Adrenal gland (tissue), 12 donors: Measurements from ENCODE around the gene RESP18. TPM values are rescaled to one million over a fixed set of nuclear protein-coding genes. Genes with fewer than 3 reads are reported as not detected.

Experiments
- DNase-seq, 7 donors: peaks; one replicate each; pipeline ENCODE4 v3.0.0-alpha.2; 2019 to 2020
- H3K27ac ChIP-seq, 5 donors: fragments of 200-600 bp; sonication (generic) in 4 of 5; 1 replicate in 3 of 5; 2 replicates in 2 of 5; pipeline versions ENCODE4 v1.5.1 to v1.8.0; 2016 to 2020; ENCODE audit warnings: mild to moderate bottlenecking in 1 of 5
- H3K27me3 ChIP-seq: fragments of 200-600 bp; 2 replicates; pipeline ENCODE4 v1.8.0; 2021
- H3K36me3 ChIP-seq, 2 donors: fragments of 200-600 bp; replicated peaks in 1 of 2; 1 replicate in 1 of 2; 2 replicates in 1 of 2; pipeline versions ENCODE4 v1.5.1 to v1.8.0; 2018 to 2022
- H3K4me1 ChIP-seq, 2 donors: fragments of 200-600 bp; replicated peaks in 1 of 2; 1 replicate in 1 of 2; 2 replicates in 1 of 2; pipeline versions ENCODE4 v1.5.1 to v1.8.0; 2018 to 2021
- H3K4me3 ChIP-seq, 4 donors: fragments of 200-600 bp; sonication (generic) in 3 of 4; one replicate each; pipeline ENCODE4 v1.5.1; 2016 to 2018
- H3K9me3 ChIP-seq, 3 donors: fragments of 200-600 bp; sonication (generic) in 1 of 3; replicated peaks in 1 of 3; 1 replicate in 2 of 3; 2 replicates in 1 of 3; pipeline versions ENCODE4 v1.5.1 to v1.8.0; 2016 to 2021
- CTCF ChIP-seq, 6 experiments: fragments of 450-650 bp in 4 of 6; fragments of 200-600 bp in 2 of 6; sonication (generic) in 1 of 6; IDR thresholded peaks; 1 replicate in 5 of 6; 2 replicates in 1 of 6; pipeline versions ENCODE4 v1.5.1 to v1.8.0; 2016 to 2021; ENCODE audit warnings: antibody characterized with exemption in 6 of 6, mild to moderate bottlenecking in 2 of 6, moderate library complexity in 1 of 6
- POLR2A ChIP-seq, 2 donors: fragments of 450-650 bp; IDR thresholded peaks; one replicate each; pipeline ENCODE4 v1.6.1; 2017; ENCODE audit warnings: antibody characterized with exemption in 2 of 2, mild to moderate bottlenecking in 2 of 2, moderate library complexity in 1 of 2
- WGBS, 4 donors: extraction: QIAGEN DNeasy Blood & Tissue Kit in 2 of 4; methylation state at CpG; one replicate each; pipeline versions ENCODE4 v1.1.5 to v1.1.7; 2013 to 2017; 5-methylcytosine and 5-hydroxymethylcytosine counted together
- intact Hi-C, 2 donors: fragments of 100-400 bp; cut with DNase I; formaldehyde crosslinking; loops; one replicate each; pipeline versions ENCODE4 v1.14.1 to v1.15.0; 2022 to 2023
- polyA plus RNA-seq, 3 donors: library from polyadenylated mRNA; stranded (reverse); fragments of 200-250 nt in 2 of 3; fragments of 350-450 nt in 1 of 3; fragmentation: Illumina TruSeq in 1 of 3; extraction: RNeasy Lipid Tissue Mini Kit (QIAGEN cat#74804) in 1 of 3; gene quantifications; one replicate each; pipeline ENCODE4 v1.2.3, GENCODE V29; 2013 to 2014
- total RNA-seq, 9 donors: library from RNA; depleted of rRNA in 4 of 9; stranded (reverse); fragments of >200 nt in 4 of 9; fragments of 120-200 nt in 1 of 9; fragmentation: NEBNext Ultra II Directional in 1 of 9; extraction: Animal tissue kit (Norgen Biotek cat#: 25700) in 1 of 9; gene quantifications; one replicate each; pipeline versions ENCODE4 v1.1.0 to v1.2.4, GENCODE V29; 2013 to 2023
- donor health status: healthy with polysubstance abuse.
- donor health status: Bipolar disorder and iron deficiency.
- donor health status: DM: yes; HTN: yes; CAD: no.
- donor health status: DM: no; HTN: no; CAD: no.
- donor health status: DM: no; HTN: no; CAD: no.
- donor health status: DM: yes; HTN: yes; CAD: no.

Gene RESP18
- total and polyA plus RNA-seq, 12 donors, result not detected

- TF ChIP-seq POLR2A (IDR thresholded peaks at IDR 0.05) (no peak), CTCF (IDR thresholded peaks at IDR 0.05) (no peak)
- no peak overlapping the region for H3K4me3 ChIP-seq
- H3K4me1 ChIP-seq, result peaks cover 0 to 13% of the 10 kb centered on the region in 2 donors
- no peak overlapping the region for H3K27ac ChIP-seq
- no peaks in the 10 kb centered on the region for H3K27me3 ChIP-seq
- DNase-seq, result peak in 2 of 7 donors; percentile 15 to 47
- H3K36me3 ChIP-seq, result no peaks in the 10 kb centered on the region
- intact Hi-C loops, result loop anchor here (2.0 to 10.0 kb wide), 2 partner anchors 47 to 135 kb away; partner anchors contain the start of genes GLB1L (in 2 of the 2) and STK16 (in 2 of the 2)
- H3K9me3 ChIP-seq, result no peaks in the 10 kb centered on the region
- WGBS, 4 donors, result 62 to 75% (median 72%) methylated on average over 4 of the region's 4 CpGs
Observed at GRCh38 chr2:219291910-219292490, 40.5 kb downstream of the RESP18 start.

GRCh38 chr2:219291394-219291793, 41.1 kb downstream of the RESP18 start:
- TF ChIP-seq POLR2A (IDR thresholded peaks at IDR 0.05) (no peak), CTCF (IDR thresholded peaks at IDR 0.05) (no peak)
- Histone ChIP-seq H3K4me3 (no peak overlapping the region), H3K36me3 (no peaks in the 10 kb centered on the region), H3K4me1 (peaks cover 0 to 13% of the 10 kb centered on the region in 2 donors), H3K9me3 (no peaks in the 10 kb centered on the region), H3K27me3 (no peaks in the 10 kb centered on the region), H3K27ac (no peak overlapping the region)
- 81 to 90% (median 84%) methylated on average over 7 of the region's 7 CpGs for WGBS, 4 donors
- peak in 2 of 7 donors; percentile 18 to 36 for DNase-seq
- intact Hi-C loops, result loop anchor here (2.0 to 10.0 kb wide), 2 partner anchors 47 to 135 kb away; partner anchors contain the start of genes GLB1L (in 2 of the 2) and STK16 (in 2 of the 2)

- no peak for TF ChIP-seq CTCF (IDR thresholded peaks at IDR 0.05)
- no peak for TF ChIP-seq POLR2A (IDR thresholded peaks at IDR 0.05)
- no peak overlapping the region for H3K4me3 ChIP-seq
- H3K27me3 ChIP-seq, result no peaks in the 10 kb centered on the region
- intact Hi-C loops, result loop anchor here (2.0 to 10.0 kb wide), 2 partner anchors 46 to 134 kb away; partner anchors contain the start of genes GLB1L (in 2 of the 2) and STK16 (in 2 of the 2)
- H3K36me3 ChIP-seq, result peaks cover 0 to 3% of the 10 kb centered on the region in 2 donors
- H3K4me1 ChIP-seq, result peaks cover 0 to 15% of the 10 kb centered on the region in 2 donors
- H3K9me3 ChIP-seq, result no peaks in the 10 kb centered on the region
- no peak overlapping the region for H3K27ac ChIP-seq
- DNase-seq, result no peak
- WGBS, 4 donors, result 83 to 89% (median 87%) methylated on average over 15 to 16 of the region's 16 CpGs
Observed at GRCh38 chr2:219290381-219291171, 42.0 kb downstream of the RESP18 start.
